Stimulated activated naive CD8-positive, alpha-beta T cell treated with anti-CD3 and anti-CD28 coated beads, Interleukin-15, Interleukin-2, amounts not matched to agents 100 U/mL and 50 U/mL, for 24 hours (primary cell): Measurements from ENCODE around the gene SYNPR.

ENCODE experiments used
- ATAC-seq: fragments of 150-1000 bp; cut with Tn5 transposase; one replicate; pipeline ENCODE4 v1.10.0; 2021
- DNase-seq: peaks from one replicate; pipeline ENCODE4 v3.0.0; 2021

SYNPR gene

DNA sequence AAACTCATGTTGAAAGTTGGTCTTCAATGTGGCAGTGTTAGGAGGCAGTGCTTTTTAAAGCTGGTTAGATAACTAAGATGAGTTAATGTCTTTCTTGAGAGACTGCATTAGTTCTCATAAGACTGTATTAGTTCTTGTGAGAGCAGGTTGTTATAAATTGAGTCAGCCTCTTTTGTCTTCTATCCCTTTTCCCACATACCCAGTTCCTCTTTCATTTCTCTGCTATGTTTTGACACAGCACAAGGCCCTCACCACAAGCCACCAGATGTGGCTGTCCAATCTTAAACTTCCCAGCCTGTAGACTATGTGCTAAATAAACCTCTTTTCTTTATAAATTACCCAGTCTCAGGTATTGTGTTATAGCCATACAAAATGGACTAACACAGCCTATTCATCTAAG, 279.8 kb downstream of the SYNPR start:
- no peak for ATAC-seq

GRCh38 chr3:63559884-63560283, 281.8 kb downstream of the SYNPR start:
- ATAC-seq: no peak

More for the DNA sequence above, 279.8 kb downstream of the SYNPR start:
- DNase-seq: no peak

DNA sequence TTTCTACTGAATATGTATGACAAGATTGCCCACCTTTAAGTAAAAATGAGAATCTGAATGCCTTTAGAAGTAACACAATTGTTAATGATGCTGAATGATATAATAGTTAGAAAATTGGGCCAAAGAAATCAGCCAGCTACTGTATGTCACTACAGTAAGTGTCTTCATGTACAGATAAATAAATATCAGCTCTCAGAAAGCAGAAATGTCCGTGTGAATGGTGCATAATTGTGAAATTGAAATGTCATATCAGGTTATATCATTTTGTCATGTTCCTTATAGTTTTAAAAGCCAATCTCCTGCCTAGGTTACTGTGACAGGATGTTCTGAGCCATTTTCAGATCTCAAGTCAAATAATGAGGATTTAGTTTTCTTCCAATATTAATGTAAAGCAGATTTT, 283.8 kb downstream of the SYNPR start:
- DNase-seq: no peak
- no peak for ATAC-seq

More at GRCh38 chr3:63559884-63560283, 281.8 kb downstream of the SYNPR start:
- DNase-seq: no peak

GRCh38 chr3:63562323-63562722, 284.2 kb downstream of the SYNPR start:
- ATAC-seq: no peak
- no peak for DNase-seq

DNA sequence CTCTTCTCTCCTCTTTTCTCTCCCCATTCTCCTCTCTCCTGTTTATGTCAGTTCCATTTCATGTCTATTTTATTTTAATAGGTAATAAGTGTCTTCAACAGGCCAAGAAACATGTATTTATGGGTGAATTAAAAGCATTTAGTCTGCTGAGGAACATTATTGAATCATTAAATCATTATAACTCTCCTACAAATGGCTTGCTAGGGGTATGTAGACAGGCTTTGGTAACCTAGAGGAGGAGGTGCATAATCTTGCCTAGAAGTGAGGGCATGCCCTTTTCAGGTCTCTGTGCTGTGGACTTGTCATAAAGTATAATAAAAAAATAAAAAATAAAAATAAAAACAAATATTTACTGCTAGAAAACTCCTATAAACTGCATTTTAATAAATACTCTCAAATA, 285.5 kb downstream of the SYNPR start:
- DNase-seq (no peak), ATAC-seq (no peak)

- no peak for DNase-seq
Measured at GRCh38 chr3:63565220-63565619, 287.1 kb downstream of the SYNPR start.

DNA sequence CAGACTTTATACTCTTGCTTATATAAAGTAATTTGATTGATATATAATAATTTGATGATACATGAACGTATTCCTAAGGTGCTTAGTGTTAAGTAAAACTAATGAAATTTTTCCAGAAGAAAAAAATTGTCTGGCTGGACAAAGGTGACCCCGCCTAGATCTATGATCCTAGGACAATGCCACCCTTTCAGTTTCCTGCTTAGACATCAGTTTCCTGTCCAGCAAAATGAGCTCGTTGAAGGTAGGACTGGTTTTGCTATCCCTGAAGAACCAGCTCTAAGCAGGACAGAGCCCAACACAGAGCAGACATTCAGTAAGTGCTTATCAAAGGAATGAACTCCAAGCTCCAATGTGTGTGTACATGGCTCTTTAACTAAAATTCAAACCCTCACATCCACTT, 293.6 kb downstream of the SYNPR start:
- no peak for ATAC-seq
- DNase-seq: no peak

More at GRCh38 chr3:63565220-63565619, 287.1 kb downstream of the SYNPR start:
- ATAC-seq: no peak

DNA sequence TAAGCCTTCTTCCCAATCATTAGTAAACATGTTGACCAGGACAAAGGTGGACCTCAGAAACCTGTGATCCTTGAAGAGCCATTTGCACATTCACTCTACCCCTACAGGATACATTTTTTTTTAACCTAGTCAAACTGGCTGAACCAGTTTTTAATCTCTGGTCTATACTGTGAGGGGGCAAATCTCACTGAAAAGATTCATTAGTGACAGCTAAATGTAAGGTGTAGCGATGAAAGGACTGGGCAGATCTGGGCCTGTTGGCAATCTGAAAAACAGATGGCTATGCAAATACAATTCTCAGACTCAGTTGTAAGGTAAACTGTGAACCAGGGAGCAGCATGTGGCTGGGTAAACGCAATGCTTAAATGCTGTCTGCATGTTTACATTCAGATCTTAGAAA, 298.7 kb downstream of the SYNPR start:
- no peak for ATAC-seq
- DNase-seq: no peak

GRCh38 chr3:63578858-63579257, 300.8 kb downstream of the SYNPR start:
- ATAC-seq (no peak), DNase-seq (no peak)

- no peak for ATAC-seq
- no peak for DNase-seq
Measured at GRCh38 chr3:63580151-63580550, 302.0 kb downstream of the SYNPR start.

- ATAC-seq: no peak
- no peak for DNase-seq
Measured at GRCh38 chr3:63582943-63583500, 304.9 kb downstream of the SYNPR start.

- ATAC-seq: no peak
Measured at GRCh38 chr3:63584681-63585080, 306.6 kb downstream of the SYNPR start.

DNA sequence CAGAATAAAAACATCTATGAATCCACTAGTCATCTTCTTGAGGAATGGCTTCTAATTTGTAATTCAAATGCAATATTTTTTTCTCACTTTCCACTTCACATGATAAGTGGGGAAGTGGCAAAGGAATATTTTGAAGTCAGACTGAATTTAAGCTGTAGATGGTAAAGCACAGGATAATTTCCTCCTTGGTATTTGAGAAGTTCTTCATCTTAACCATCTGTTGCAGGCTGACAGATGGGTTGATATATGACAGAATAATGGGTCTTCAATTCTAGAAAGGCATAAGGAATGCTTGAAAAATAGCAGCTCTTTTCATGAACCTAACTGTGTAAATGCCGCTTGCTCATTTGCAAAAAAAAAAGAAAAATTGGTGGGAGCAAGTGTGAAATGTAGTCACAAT, 307.8 kb downstream of the SYNPR start:
- no peak for DNase-seq

More at GRCh38 chr3:63584681-63585080, 306.6 kb downstream of the SYNPR start:
- no peak for DNase-seq

DNA sequence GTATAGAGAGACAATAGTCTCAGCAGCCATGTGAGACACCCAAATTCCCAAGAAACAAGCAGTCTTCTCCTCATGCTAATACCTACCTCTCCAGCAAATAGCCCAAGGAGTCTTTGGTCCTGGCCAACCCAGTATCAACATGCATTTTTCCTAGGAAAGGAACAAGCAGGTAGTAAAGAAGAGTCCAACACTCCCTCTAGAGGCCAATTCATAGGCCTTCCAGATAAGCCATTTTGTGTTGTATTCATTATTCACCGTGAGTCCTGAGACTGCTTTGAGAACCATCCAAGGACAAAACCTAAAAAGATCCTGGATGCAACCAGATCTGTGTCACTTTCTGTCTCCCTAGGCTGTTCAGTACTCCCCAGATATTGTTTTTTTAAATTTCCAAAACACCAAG, 310.8 kb downstream of the SYNPR start:
- DNase-seq (no peak), ATAC-seq (no peak)

More for the DNA sequence above, 307.8 kb downstream of the SYNPR start:
- ATAC-seq: no peak

DNA sequence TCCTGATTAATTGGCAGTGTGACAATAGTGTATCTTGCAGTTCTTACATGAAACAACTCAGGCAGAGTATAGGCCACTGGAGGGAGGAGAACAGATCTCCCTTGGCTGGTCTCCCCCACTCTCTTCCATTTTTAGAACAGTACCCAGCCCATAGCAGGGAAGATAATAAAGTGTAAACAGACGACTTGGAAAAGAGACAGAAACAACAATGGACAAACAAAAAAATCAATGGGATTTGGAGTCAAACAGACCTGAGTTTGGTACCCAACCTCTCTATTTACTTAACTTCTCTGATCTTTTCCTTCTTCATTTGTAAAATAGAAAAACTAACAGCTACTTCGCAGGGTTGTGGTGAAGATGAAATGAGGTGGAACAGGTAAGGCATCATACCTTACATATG, 315.7 kb downstream of the SYNPR start:
- ATAC-seq (no peak), DNase-seq (no peak)

- ATAC-seq (no peak), DNase-seq (no peak)
Measured at GRCh38 chr3:63595221-63595620, 317.1 kb downstream of the SYNPR start.

DNA sequence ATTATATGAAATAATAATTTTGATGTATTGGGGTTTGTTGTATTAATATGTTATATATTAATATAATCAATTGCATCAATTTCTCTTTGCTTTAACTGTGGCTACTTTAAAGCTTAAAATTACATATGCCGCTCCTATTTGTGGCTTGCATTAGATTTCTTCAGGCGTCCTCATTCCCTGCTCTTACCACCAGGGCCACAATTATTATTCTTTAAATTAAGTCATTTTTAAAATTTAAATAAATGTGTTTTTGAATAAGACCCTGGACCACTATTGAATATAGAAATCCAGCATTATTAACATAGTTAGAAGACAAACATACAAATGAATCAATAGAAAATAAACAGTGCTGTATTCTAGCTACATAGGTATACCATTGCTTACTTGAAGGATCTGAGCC, 318.9 kb downstream of the SYNPR start:
- ATAC-seq: no peak
- DNase-seq: no peak

DNA sequence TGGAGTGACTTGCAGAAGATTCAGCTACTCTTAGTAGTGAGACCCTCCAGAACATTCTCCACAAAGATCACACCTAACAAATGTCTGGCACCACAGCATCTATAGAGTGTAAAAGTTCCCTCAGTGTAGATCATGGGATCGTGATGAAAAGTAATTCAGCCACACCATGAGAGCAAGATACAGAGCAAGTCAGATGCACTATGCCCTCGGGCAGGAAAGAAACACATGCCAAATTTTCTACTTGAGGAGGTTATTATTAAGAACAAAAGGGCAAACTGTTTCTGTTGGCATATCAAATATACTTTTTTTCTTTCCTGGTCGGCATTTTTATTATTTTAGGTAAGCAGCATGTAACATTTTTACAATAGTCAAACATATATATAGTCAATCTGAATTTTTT, 329.6 kb downstream of the SYNPR start:
- no peak for DNase-seq

DNA sequence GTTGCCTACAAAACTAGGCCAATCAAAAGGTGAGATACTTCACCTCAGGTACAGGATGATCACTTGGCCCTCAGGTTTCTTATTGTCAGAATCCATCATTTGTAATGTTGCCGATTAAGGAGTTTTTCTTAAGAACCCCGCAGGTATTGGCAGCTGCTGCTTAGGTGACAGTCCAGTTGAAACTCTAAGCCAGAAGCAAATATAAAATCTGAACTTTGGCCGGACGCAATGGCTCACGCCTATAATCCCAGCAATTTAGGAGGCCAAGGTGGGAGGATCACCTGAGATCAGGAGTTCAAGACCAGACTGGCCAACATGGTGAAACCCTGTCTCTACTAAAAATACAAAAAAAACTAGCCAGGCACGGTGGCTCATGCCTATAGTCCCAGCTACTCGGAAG, 331.3 kb downstream of the SYNPR start:
- DNase-seq: no peak
- ATAC-seq: no peak

More for the DNA sequence above, 329.6 kb downstream of the SYNPR start:
- ATAC-seq: no peak

GRCh38 chr3:63609834-63610233, 331.7 kb downstream of the SYNPR start:
- DNase-seq (no peak), ATAC-seq (no peak)

DNA sequence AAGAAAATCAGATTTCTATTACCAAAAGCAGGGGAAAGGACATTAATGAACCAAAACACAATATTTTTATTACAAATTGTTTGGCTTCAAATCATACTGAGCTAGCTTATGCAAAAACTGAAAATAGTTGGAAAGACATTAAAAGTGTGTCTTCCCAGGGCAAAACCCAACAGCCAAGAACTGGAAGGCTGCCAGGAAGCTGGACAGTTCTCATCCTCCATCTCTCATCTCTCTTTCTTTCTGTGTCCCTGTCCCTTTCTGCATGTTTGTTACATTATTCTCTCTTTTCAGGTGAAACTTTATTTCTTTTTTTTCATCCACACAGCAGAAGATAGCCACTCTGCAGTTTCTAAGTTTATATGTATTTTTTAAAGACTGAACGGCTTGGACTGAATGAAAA, 333.3 kb downstream of the SYNPR start:
- no peak for ATAC-seq

DNA sequence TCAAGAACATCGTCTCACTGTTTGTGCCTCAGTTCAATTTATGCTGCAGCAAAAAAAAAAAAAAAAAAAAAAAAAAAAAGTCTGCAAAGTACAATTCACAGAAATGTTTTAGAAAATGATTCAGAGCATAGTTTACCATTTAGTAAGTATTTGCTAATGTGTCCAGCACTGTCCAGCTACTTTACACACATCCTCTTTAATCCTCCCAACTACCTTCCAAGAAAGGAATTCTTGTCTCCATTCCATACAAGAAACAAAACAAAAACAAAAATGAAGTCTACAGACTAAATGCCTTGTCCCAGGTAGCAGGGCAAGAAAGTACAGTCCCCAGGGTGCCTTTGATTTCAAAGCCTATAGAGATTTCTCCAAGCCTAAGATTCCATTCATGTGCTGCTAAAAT, 335.5 kb downstream of the SYNPR start:
- DNase-seq (no peak), ATAC-seq (no peak)

More for the DNA sequence above, 333.3 kb downstream of the SYNPR start:
- DNase-seq: no peak

DNA sequence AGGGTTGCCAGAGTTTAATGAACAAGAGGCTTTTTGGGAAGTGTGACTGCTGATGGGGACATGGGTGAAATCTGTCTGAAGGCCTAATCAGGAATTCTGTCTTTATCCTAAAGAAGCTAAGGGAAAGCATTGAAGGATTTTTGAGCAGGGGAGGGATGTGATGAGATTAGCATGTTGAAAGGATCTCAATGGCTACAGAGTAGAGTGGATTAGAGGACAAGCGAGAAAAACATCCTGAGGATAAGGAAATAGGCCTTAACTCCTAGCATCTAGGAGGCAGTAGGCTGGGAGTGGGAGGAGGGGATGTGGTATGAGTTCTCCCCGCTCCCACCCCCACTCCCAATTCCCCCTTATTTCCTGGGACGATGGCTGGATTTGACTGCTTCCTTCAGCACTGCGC, 339.3 kb downstream of the SYNPR start:
- no peak for ATAC-seq
- DNase-seq: no peak

DNA sequence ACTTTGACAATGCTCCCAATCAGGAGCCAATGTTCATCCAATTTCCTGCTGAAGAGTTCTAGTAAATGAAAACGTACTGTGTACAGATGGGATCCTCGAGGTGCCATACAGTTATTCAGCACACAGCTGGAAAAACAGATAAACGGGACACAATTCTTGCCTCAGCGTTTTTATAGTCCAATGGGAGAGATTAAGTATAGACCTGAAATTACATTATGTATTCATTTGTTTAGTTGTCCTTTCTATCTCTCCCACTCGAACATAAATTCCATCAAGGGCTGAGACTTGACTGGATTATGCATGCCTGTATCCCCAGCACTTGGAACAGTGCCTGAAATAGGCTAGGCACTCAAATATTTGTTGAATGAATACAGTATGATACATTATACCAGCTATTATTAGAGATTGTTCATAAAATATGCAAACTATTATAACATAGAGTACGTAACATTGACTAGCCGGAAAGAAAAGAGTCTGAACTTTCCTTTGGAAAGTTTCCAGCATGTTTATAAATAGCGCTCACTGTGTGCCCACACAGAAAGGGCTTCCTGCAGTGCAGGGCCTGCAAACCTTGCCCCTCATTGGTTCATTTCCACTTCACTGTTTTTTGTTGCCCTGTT, 346.9 kb downstream of the SYNPR start:
- DNase-seq (no peak), ATAC-seq (no peak)
